Right lobe of liver (tissue), 6 donors: ENCODE measurements around the gene SPRR2A. TPM values are rescaled to one million over a fixed set of nuclear protein-coding genes. Genes with fewer than 3 reads are reported as not detected.

Experiments
- ATAC-seq, 4 donors: fragments of 200-7000 bp; cut with Tn5 transposase; one replicate each; pipeline ENCODE4 v1.9.1; 2020; ENCODE audit warnings: mild to moderate bottlenecking in 4 of 4, moderate library complexity in 4 of 4
- DNase-seq, 3 donors: peaks; one replicate each; pipeline ENCODE4 v3.0.0-alpha.2; 2020
- H3K27ac ChIP-seq, 3 donors: fragments of 200-600 bp; one replicate each; pipeline ENCODE4 v1.8.0; 2022
- H3K27me3 ChIP-seq, 2 donors: fragments of 200-600 bp; one replicate each; pipeline ENCODE4 v1.8.0; 2022
- H3K36me3 ChIP-seq, 4 donors: fragments of 200-600 bp; sonication (generic) in 1 of 4; one replicate each; pipeline versions ENCODE4 v1.5.1 to v1.8.0; 2017 to 2022; ENCODE audit warnings: control low read depth in 1 of 4
- H3K4me1 ChIP-seq, 4 donors: fragments of 200-600 bp; sonication (generic) in 1 of 4; one replicate each; pipeline versions ENCODE4 v1.5.1 to v1.8.0; 2017 to 2022; ENCODE audit warnings: control low read depth in 1 of 4
- H3K4me3 ChIP-seq, 3 donors: fragments of 200-600 bp; one replicate each; pipeline ENCODE4 v1.8.0; 2022
- H3K9me3 ChIP-seq, 4 donors: fragments of 200-600 bp; sonication (generic) in 1 of 4; one replicate each; pipeline versions ENCODE4 v1.5.1 to v1.8.0; 2017 to 2022; ENCODE audit warnings: control low read depth in 1 of 4
- POLR2A ChIP-seq: fragments of 450-650 bp; IDR thresholded peaks from one replicate; pipeline ENCODE4 v1.6.1; 2017; ENCODE audit warnings: antibody characterized with exemption, mild to moderate bottlenecking
- WGBS: methylation state at CpG from one replicate; pipeline ENCODE4 v1.1.6; 2018; ENCODE audit warnings: low coverage, low lambda C conversion rate; ENCODE audit not compliant: insufficient coverage; ENCODE audit errors: missing lambda C conversion rate; 5-methylcytosine and 5-hydroxymethylcytosine counted together
- intact Hi-C, 2 donors: fragments of 100-400 bp; cut with DNase I; formaldehyde crosslinking; loops; one replicate each; pipeline versions ENCODE4 v1.11.2 to v1.14.1; 2022
- total RNA-seq, 6 experiments: library from RNA; depleted of rRNA in 2 of 6; stranded (reverse); fragments of >200 nt in 2 of 6; fragmentation: NEBNext Ultra II Directional in 3 of 6; extraction: Animal tissue kit (Norgen Biotek cat#: 25700) in 3 of 6; gene quantifications; one replicate each; pipeline versions ENCODE4 v1.1.0 to v1.2.4, GENCODE V29; 2016 to 2023
- TF ChIP-seq, protein P1 (sequence below), 4 donors: fragments of 200-600 bp in 3 of 4; fragments of 450-650 bp in 1 of 4; IDR thresholded peaks; one replicate each; pipeline versions ENCODE4 v1.5.1 to v1.8.0; 2016 to 2022; ENCODE audit warnings: antibody characterized with exemption in 4 of 4, mild to moderate bottlenecking in 2 of 4
- donor health status: DM: no; HTN: yes; CAD: no.
- donor health status: DM: no; HTN: no; CAD: no.
- donor health status: DM: no; HTN: no; CAD: no.
- donor health status: DM: no; HTN: yes; CAD: no.
- donor health status: DM: no; HTN: yes; CAD: no.

SPRR2A gene
- total RNA-seq, 6 experiments from 2014 or later: 0.40 TPM; not detected in 5

DNA sequence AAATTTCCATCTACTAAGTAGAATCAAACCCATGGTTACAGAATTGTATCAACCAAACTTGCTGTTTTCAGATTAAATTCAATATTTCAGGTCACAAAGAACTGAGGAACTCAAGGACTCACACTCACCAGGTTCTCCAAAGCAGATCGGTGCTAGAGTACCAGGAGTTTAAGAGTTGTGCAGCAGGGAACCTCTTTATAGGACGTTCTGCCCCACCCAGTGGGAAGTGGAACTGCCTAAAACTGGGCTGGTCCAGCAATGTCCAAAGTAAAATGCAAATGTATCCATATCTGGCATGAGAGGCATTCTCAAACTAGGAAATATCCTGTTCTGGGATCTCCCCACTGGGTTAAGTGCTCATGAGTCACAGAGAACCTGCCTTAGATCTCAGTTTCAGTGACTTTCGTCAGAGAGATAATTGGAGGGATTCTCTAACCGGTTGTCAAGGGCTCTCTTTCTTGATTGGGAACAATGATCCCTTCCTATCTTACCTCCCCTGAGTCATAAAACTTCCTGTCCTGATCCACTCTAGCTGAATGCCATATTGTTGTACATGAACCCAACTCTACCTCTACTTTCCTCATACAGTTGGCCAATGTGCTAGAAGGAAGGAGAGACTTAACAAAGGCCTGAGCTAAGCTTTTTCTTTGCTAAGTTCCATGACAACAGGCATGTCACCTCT lies 16.2 kb downstream of the SPRR2A start, which contains the start of gene SPRR2D:
Gene SPRR2D (minus strand): TSS at position 171 of the 682 bp plus-strand sequence. CDS start 774 bp downstream, outside the sequence.
- ATAC-seq (no peak), DNase-seq (no peak)
- Histone ChIP-seq H3K9me3 (no peaks in the 10 kb centered on the region), H3K4me1 (no peaks in the 10 kb centered on the region), H3K4me3 (no peak within 1 kb of the TSS), H3K27me3 (no peaks in the 10 kb centered on the region), H3K27ac (no peak within 1 kb of the TSS), H3K36me3 (no peaks in the 10 kb centered on the region)
- 52% methylated on average over 4 of the region's 4 CpGs for WGBS
- intact Hi-C loops: no loop called here
- TF ChIP-seq, protein P1, sequence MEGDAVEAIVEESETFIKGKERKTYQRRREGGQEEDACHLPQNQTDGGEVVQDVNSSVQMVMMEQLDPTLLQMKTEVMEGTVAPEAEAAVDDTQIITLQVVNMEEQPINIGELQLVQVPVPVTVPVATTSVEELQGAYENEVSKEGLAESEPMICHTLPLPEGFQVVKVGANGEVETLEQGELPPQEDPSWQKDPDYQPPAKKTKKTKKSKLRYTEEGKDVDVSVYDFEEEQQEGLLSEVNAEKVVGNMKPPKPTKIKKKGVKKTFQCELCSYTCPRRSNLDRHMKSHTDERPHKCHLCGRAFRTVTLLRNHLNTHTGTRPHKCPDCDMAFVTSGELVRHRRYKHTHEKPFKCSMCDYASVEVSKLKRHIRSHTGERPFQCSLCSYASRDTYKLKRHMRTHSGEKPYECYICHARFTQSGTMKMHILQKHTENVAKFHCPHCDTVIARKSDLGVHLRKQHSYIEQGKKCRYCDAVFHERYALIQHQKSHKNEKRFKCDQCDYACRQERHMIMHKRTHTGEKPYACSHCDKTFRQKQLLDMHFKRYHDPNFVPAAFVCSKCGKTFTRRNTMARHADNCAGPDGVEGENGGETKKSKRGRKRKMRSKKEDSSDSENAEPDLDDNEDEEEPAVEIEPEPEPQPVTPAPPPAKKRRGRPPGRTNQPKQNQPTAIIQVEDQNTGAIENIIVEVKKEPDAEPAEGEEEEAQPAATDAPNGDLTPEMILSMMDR (IDR thresholded peaks at IDR 0.05): no peak
- no peak for TF ChIP-seq POLR2A

DNA sequence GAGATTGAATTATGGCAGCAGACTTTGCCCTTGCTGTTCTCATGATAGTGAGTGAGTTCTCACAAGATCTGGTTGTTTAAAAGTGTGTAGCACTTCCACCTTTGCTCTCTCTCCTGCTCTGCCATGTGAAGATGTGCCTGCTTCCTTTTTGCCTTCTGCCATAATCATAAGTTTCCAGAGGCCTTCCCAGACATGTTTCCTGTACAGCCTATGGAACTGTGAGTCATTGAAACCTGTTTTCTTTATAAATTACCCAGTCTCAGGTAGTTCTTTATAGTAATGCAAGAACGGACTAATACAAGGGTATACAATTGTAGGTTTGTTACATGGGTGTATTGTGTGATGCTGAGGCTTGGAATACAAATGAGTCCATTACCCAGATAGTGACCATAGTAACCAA lies 22.1 kb downstream of the SPRR2A start:
- Histone ChIP-seq H3K36me3 (no peaks in the 10 kb centered on the region), H3K27ac (no peak overlapping the region), H3K4me3 (no peak overlapping the region), H3K27me3 (no peaks in the 10 kb centered on the region), H3K4me1 (no peaks in the 10 kb centered on the region), H3K9me3 (no peaks in the 10 kb centered on the region)
- DNase-seq: no peak
- TF ChIP-seq POLR2A: no peak
- TF ChIP-seq, protein P1 (IDR thresholded peaks at IDR 0.05): no peak
- intact Hi-C loops: no loop called here
- 77% methylated on average over 1 of the region's 1 CpG for WGBS
- no peak for ATAC-seq

DNA sequence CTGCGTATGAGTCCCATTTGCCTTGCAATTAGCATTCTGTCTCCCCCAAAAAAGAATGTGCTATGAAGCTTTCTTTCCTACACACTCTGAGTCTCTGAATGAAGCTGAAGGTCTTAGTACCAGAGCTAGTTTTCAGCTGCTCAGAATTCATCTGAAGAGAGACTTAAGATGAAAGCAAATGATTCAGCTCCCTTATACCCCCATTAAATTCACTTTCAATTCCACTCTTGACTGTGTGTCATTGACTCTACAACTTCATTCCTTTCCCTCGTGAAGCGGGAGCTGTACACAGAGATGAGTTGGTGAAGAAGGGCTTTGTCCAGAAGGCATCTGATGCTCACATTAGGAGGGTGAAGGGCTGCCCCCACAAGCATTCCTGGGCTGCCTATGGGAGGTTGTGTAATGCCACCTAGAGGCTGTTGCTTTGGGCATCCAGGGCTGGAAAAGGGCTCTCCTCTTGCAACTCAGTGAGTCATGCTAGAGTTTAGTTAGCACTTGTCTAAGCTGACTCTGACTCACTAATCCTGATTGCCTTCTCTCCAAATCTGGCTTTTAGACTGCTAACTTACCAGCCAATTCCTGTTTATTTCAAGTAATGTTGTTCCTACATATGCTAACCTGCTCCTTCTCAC lies 24.5 kb downstream of the SPRR2A start:
- no peak for TF ChIP-seq POLR2A
- TF ChIP-seq, protein P1 (IDR thresholded peaks at IDR 0.05): peak in 1 of 4 donors; percentile 37
- Histone ChIP-seq H3K27me3 (no peaks in the 10 kb centered on the region), H3K4me1 (no peaks in the 10 kb centered on the region), H3K9me3 (no peaks in the 10 kb centered on the region), H3K4me3 (no peak overlapping the region), H3K27ac (no peak overlapping the region), H3K36me3 (no peaks in the 10 kb centered on the region)
- ATAC-seq (peak; percentile 29 to 85 (median 52)), DNase-seq (peak in 1 of 3 donors; percentile 24)
- 25% methylated on average over 3 of the region's 3 CpGs for WGBS
- intact Hi-C loops: no loop called here

DNA sequence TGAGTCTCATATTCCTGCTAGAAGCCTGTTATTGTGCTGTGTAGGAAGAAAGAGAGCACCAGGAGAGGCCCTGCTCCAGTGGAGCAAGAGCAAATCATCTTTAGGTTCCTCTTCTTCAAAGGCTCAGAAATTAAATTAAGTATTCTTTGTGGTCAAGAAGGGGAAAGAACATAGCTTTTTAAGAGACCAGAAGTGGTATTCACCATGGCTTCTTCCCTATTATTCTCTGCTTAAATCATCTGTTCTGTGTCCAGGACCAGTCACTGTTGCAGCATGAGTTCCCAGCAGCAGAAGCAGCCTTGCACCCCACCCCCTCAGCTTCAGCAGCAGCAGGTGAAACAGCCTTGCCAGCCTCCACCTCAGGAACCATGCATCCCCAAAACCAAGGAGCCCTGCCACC lies 25.2 kb downstream of the SPRR2A start:
- intact Hi-C loops: no loop called here
- ATAC-seq (no peak), DNase-seq (no peak)
- Histone ChIP-seq H3K36me3 (no peaks in the 10 kb centered on the region), H3K27ac (no peak overlapping the region), H3K27me3 (no peaks in the 10 kb centered on the region), H3K9me3 (no peaks in the 10 kb centered on the region), H3K4me1 (no peaks in the 10 kb centered on the region), H3K4me3 (no peak overlapping the region)
- no peak for TF ChIP-seq POLR2A
- TF ChIP-seq, protein P1 (IDR thresholded peaks at IDR 0.05): no peak
